Measurements from ENCODE around the gene SIMC1.
"Not testable (repeated sequence)": the region's sequence is repeated elsewhere in the genome, so short reads cannot be mapped to it uniquely, and the experiment has no call there.

DNA sequence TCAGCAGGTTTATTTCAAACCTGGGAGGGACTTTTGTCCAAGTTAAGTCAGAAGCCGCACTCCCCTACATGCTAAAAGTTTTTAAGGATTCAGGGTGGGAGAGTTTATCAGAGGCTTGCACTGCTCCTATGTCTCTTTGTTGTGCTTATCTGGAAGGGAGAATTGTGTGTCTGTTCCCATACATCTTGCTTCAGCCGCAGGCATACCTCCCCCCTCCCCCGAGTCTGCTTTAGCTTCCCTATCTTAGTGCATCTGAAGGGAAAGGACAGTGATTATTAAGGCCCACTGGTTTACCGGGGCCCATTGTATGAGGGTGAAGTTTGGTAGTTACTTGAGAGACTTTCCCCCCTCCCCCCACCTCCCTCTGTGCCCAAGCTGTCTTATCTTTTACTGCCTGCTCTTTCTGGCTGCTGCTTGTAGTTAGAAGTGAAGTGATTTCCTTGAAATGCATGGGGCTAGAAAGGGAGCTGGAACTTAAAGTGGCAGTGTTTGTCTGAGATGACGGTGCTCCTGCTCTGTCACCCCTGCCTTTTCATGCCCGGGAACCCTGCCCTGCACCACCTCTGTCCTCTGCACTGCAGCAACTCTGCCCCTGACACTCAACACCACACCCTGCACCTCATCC lies 40.9 kb upstream of the SIMC1 start:
- TF ChIP-seq CTCF (IDR thresholded peaks at IDR 0.05); SIN3A (IDR thresholded peaks at IDR 0.05; ENCODE audit: borderline replicate concordance, insufficient read depth, low read depth, low read length): not testable (repeated sequence)

Data from Panc1 (cell line).